Right lobe of liver (tissue), 6 donors: ENCODE measurements around the gene ANKRD34B. TPM values are rescaled to one million over a fixed set of nuclear protein-coding genes. Genes with fewer than 3 reads are reported as not detected.

ENCODE experiments used
- ATAC-seq, 4 donors: fragments of 200-7000 bp; cut with Tn5 transposase; one replicate each; pipeline ENCODE4 v1.9.1; 2020; ENCODE audit warnings: mild to moderate bottlenecking in 4 of 4, moderate library complexity in 4 of 4
- DNase-seq, 3 donors: peaks; one replicate each; pipeline ENCODE4 v3.0.0-alpha.2; 2020
- H3K27ac ChIP-seq, 3 donors: fragments of 200-600 bp; one replicate each; pipeline ENCODE4 v1.8.0; 2022
- H3K27me3 ChIP-seq, 2 donors: fragments of 200-600 bp; one replicate each; pipeline ENCODE4 v1.8.0; 2022
- H3K36me3 ChIP-seq, 4 donors: fragments of 200-600 bp; sonication (generic) in 1 of 4; one replicate each; pipeline versions ENCODE4 v1.5.1 to v1.8.0; 2017 to 2022; ENCODE audit warnings: control low read depth in 1 of 4
- H3K4me1 ChIP-seq, 4 donors: fragments of 200-600 bp; sonication (generic) in 1 of 4; one replicate each; pipeline versions ENCODE4 v1.5.1 to v1.8.0; 2017 to 2022; ENCODE audit warnings: control low read depth in 1 of 4
- H3K4me3 ChIP-seq, 3 donors: fragments of 200-600 bp; one replicate each; pipeline ENCODE4 v1.8.0; 2022
- H3K9me3 ChIP-seq, 4 donors: fragments of 200-600 bp; sonication (generic) in 1 of 4; one replicate each; pipeline versions ENCODE4 v1.5.1 to v1.8.0; 2017 to 2022; ENCODE audit warnings: control low read depth in 1 of 4
- POLR2A ChIP-seq: fragments of 450-650 bp; IDR thresholded peaks from one replicate; pipeline ENCODE4 v1.6.1; 2017; ENCODE audit warnings: antibody characterized with exemption, mild to moderate bottlenecking
- WGBS: methylation state at CpG from one replicate; pipeline ENCODE4 v1.1.6; 2018; ENCODE audit warnings: low coverage, low lambda C conversion rate; ENCODE audit not compliant: insufficient coverage; ENCODE audit errors: missing lambda C conversion rate; 5-methylcytosine and 5-hydroxymethylcytosine counted together
- intact Hi-C, 2 donors: fragments of 100-400 bp; cut with DNase I; formaldehyde crosslinking; loops; one replicate each; pipeline versions ENCODE4 v1.11.2 to v1.14.1; 2022
- total RNA-seq, 6 experiments: library from RNA; depleted of rRNA in 2 of 6; stranded (reverse); fragments of >200 nt in 2 of 6; fragmentation: NEBNext Ultra II Directional in 3 of 6; extraction: Animal tissue kit (Norgen Biotek cat#: 25700) in 3 of 6; gene quantifications; one replicate each; pipeline versions ENCODE4 v1.1.0 to v1.2.4, GENCODE V29; 2016 to 2023
- TF ChIP-seq, protein P1 (sequence below), 4 donors: fragments of 200-600 bp in 3 of 4; fragments of 450-650 bp in 1 of 4; IDR thresholded peaks; one replicate each; pipeline versions ENCODE4 v1.5.1 to v1.8.0; 2016 to 2022; ENCODE audit warnings: antibody characterized with exemption in 4 of 4, mild to moderate bottlenecking in 2 of 4
- donor health status: DM: no; HTN: yes; CAD: no.
- donor health status: DM: no; HTN: no; CAD: no.
- donor health status: DM: no; HTN: no; CAD: no.
- donor health status: DM: no; HTN: yes; CAD: no.
- donor health status: DM: no; HTN: yes; CAD: no.

The ANKRD34B gene
- total RNA-seq, 6 experiments from 2014 or later, result 0.07 TPM; not detected in 5

DNA sequence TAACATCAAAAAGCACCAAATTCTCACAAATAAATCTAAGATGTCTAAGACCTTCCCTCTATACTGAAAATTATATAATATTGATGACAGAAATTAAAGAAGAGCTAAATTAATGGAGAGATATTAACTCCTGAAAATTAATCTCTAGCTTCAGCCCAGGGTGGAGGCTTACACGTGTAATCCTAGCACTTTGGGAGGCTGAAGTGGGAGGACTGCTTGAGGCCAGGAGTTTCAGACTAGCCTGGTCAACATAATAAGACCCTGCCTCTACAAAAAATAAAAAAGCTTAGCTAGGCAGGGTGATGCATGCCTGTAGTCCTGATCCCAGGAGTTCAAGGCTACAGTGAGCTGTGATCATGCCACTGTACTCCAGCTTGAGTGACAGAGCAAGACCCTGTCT, 39.6 kb upstream of the ANKRD34B start:
- DNase-seq (no peak), ATAC-seq (no peak)
- intact Hi-C loops, result no loop called here
- H3K4me1 ChIP-seq, result peaks cover 0 to 16% (median 2%) of the 10 kb centered on the region in 4 donors
- H3K9me3 ChIP-seq, result no peaks in the 10 kb centered on the region
- H3K4me3 ChIP-seq, result no peak overlapping the region
- no peak for TF ChIP-seq POLR2A
- H3K36me3 ChIP-seq, result no peaks in the 10 kb centered on the region
- no peak overlapping the region for H3K27ac ChIP-seq
- no peaks in the 10 kb centered on the region for H3K27me3 ChIP-seq
- WGBS, result 71% methylated on average over 1 of the region's 1 CpG

GRCh38 chr5:80608731-80609130, 38.7 kb upstream of the ANKRD34B start:
- intact Hi-C loops, result no loop called here
- Histone ChIP-seq H3K4me3 (no peak overlapping the region), H3K36me3 (no peaks in the 10 kb centered on the region), H3K4me1 (peaks cover 0 to 16% (median 2%) of the 10 kb centered on the region in 4 donors), H3K27ac (no peak overlapping the region), H3K9me3 (no peaks in the 10 kb centered on the region), H3K27me3 (no peaks in the 10 kb centered on the region)
- TF ChIP-seq POLR2A, result no peak
- TF ChIP-seq, protein P1, sequence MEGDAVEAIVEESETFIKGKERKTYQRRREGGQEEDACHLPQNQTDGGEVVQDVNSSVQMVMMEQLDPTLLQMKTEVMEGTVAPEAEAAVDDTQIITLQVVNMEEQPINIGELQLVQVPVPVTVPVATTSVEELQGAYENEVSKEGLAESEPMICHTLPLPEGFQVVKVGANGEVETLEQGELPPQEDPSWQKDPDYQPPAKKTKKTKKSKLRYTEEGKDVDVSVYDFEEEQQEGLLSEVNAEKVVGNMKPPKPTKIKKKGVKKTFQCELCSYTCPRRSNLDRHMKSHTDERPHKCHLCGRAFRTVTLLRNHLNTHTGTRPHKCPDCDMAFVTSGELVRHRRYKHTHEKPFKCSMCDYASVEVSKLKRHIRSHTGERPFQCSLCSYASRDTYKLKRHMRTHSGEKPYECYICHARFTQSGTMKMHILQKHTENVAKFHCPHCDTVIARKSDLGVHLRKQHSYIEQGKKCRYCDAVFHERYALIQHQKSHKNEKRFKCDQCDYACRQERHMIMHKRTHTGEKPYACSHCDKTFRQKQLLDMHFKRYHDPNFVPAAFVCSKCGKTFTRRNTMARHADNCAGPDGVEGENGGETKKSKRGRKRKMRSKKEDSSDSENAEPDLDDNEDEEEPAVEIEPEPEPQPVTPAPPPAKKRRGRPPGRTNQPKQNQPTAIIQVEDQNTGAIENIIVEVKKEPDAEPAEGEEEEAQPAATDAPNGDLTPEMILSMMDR (IDR thresholded peaks at IDR 0.05), result no peak
- ATAC-seq, result peak in 3 of 4 donors; percentile 23 to 32 (median 29)
- 80% methylated on average over 1 of the region's 1 CpG for WGBS
- no peak for DNase-seq

DNA sequence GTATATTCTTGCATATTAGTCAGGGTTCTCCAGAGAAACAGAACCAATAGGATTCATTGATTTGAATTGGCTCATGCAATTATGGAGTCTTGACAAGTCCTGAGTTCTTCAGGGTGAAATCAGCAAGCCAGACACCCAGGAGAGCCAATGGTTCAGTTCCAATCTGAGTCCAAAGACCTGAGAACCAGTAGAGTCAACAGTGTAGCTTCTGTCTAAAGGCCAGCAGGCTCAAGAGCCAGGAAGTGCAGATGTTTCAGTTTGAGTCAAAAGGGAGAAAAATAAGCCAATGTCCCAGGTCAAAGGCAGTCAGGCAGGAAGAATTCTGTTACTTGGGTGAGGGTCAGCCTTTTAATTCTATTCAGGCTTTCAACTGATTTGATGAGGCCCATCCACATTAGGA, 37.8 kb upstream of the ANKRD34B start:
- H3K9me3 ChIP-seq, result no peaks in the 10 kb centered on the region
- intact Hi-C loops, result no loop called here
- TF ChIP-seq, protein P1 (IDR thresholded peaks at IDR 0.05), result no peak
- TF ChIP-seq POLR2A, result no peak
- DNase-seq (peak in 1 of 3 donors; percentile 65), ATAC-seq (peak; percentile 91 to 99 (median 96))
- peaks cover 0 to 16% (median 2%) of the 10 kb centered on the region in 4 donors for H3K4me1 ChIP-seq
- H3K36me3 ChIP-seq, result no peaks in the 10 kb centered on the region
- peak overlapping the region in 1 of 3 donors; percentile 33 for H3K27ac ChIP-seq
- no peaks in the 10 kb centered on the region for H3K27me3 ChIP-seq
- H3K4me3 ChIP-seq, result no peak overlapping the region

GRCh38 chr5:80607343-80607742, 37.3 kb upstream of the ANKRD34B start:
- intact Hi-C loops, result no loop called here
- no peaks in the 10 kb centered on the region for H3K27me3 ChIP-seq
- TF ChIP-seq POLR2A, result no peak
- TF ChIP-seq, protein P1 (IDR thresholded peaks at IDR 0.05), result no peak
- peak in 3 of 4 donors; percentile 28 to 58 (median 50) for ATAC-seq
- H3K9me3 ChIP-seq, result no peaks in the 10 kb centered on the region
- no peak overlapping the region for H3K4me3 ChIP-seq
- peaks cover 0 to 16% (median 2%) of the 10 kb centered on the region in 4 donors for H3K4me1 ChIP-seq
- H3K27ac ChIP-seq, result peak overlapping the region in 1 of 3 donors; percentile 33
- no peaks in the 10 kb centered on the region for H3K36me3 ChIP-seq
- no peak for DNase-seq

DNA sequence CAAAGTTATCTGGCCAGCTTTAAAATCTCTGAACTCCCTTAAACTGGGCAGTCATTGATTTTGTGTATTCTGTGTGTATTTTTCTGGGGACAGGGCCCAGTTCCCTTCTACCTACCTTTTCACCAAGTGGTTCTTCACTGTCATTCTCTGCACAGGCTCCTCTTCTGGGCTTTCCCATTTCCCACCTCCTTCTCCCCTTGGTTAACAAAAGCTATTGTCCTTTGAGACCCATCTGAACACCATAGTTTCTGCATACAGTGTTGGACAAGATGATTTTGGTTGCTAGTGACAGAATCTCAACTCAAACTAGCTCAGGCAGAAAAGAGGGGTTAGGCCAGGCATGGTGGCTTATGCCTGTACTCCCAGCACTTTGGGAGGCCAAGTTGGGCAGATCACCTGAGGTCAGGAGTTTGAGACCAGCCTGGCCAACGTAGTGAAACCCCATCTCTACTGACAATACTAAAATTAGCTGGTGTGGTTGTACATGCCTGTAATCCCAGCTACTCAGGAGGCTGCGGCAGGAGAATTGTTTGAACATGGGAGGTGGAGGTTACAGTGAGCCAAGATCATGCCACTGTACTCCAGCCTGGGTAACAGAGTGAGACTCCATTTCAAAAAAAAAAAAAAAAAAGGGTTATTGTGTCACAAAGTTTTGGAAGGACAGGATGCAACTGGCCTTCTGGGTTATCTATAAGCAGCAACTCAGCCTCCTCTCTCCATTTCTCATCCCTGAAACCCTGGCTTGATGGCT, 31.0 kb upstream of the ANKRD34B start:
- no peaks in the 10 kb centered on the region for H3K36me3 ChIP-seq
- H3K4me3 ChIP-seq, result no peak overlapping the region
- no peak overlapping the region for H3K27ac ChIP-seq
- no peaks in the 10 kb centered on the region for H3K9me3 ChIP-seq
- intact Hi-C loops, result no loop called here
- DNase-seq, result no peak
- no peak for ATAC-seq
- no peaks in the 10 kb centered on the region for H3K27me3 ChIP-seq
- WGBS, result no CpG with 5 or more reads among the region's 2 CpGs
- H3K4me1 ChIP-seq, result no peaks in the 10 kb centered on the region
- no peak for TF ChIP-seq POLR2A
- TF ChIP-seq, protein P1 (IDR thresholded peaks at IDR 0.05), result no peak
